PC-3 (cell line): ENCODE results near the gene SHROOM3. TPM values are rescaled to one million over a fixed set of nuclear protein-coding genes. Genes with fewer than 3 reads are reported as not detected.

ENCODE experiments used
- ATAC-seq: fragments of 200-7000 bp; cut with Tn5 transposase; 2 replicates; pipeline ENCODE4 v1.9.1; 2020; ENCODE audit warnings: mild to moderate bottlenecking, moderate library complexity
- BruUV-seq: library from RNA; stranded (reverse); fragments of 400-500 nt; replicated peaks from 2 replicates; lab custom pipeline; 2021; lab: Mats Ljungman, UMichigan
- CTCF ChIA-PET: fragments of 300-600 bp; sonication (Branson Sonifier 250); formaldehyde crosslinking; loops from one replicate; lab custom pipeline; 2022; ENCODE audit warnings: antibody characterized with exemption; lab: Charles Lee
- POLR2A ChIA-PET: fragments of 300-600 bp; sonication (Branson Sonifier 250); formaldehyde crosslinking; loops from one replicate; lab custom pipeline; 2022; ENCODE audit warnings: antibody characterized with exemption; ENCODE audit not compliant: unreplicated experiment; lab: Charles Lee
- DNase-seq: peaks from one replicate; pipeline ENCODE4 v3.0.0-alpha.2; 2015
- H2AFZ ChIP-seq: fragments of 300-600 bp; sonication (generic); 2 replicates; pipeline ENCODE4 v1.6.0; 2016; ENCODE audit warnings: antibody characterized with exemption, low read length
- H3F3A ChIP-seq: fragments of 300-600 bp; sonication (generic); one replicate; pipeline ENCODE4 v1.6.0; 2017; ENCODE audit warnings: antibody characterized with exemption, low read length, control low read depth, mild to moderate bottlenecking; ENCODE audit not compliant: unreplicated experiment
- H3K27ac ChIP-seq: fragments of 300-600 bp; sonication (generic); 2 replicates; pipeline ENCODE4 v1.5.1; 2016; ENCODE audit warnings: mild to moderate bottlenecking, low read length
- H3K27me3 ChIP-seq: fragments of 300-600 bp; sonication (generic); 2 replicates; pipeline ENCODE4 v1.6.1; 2016; ENCODE audit warnings: low read length, mixed read lengths
- H3K36me3 ChIP-seq: fragments of 300-600 bp; sonication (generic); 2 replicates; pipeline ENCODE4 v1.6.1; 2016; ENCODE audit warnings: low read depth, mixed run types, low read length, mixed read lengths
- H3K4me1 ChIP-seq: fragments of 300-600 bp; sonication (generic); 2 replicates; pipeline ENCODE4 v1.5.1; 2016; ENCODE audit warnings: low read length; ENCODE audit not compliant: insufficient read depth
- H3K4me2 ChIP-seq: fragments of 300-600 bp; sonication (generic); 2 replicates; pipeline ENCODE4 v1.6.0; 2016; ENCODE audit warnings: low read length
- H3K4me3 ChIP-seq: fragments of 300-600 bp; sonication (generic); 2 replicates; pipeline ENCODE4 v1.5.1; 2016; ENCODE audit warnings: mild to moderate bottlenecking, low read length, mixed read lengths
- H3K79me2 ChIP-seq: fragments of 300-600 bp; sonication (generic); 2 replicates; pipeline ENCODE4 v1.6.1; 2017; ENCODE audit warnings: low read length, mixed read lengths
- H3K9ac ChIP-seq: fragments of 300-600 bp; sonication (generic); 2 replicates; pipeline ENCODE4 v1.6.0; 2016; ENCODE audit warnings: mild to moderate bottlenecking, low read length
- H3K9me2 ChIP-seq: fragments of 300-600 bp; sonication (generic); replicated peaks from 2 replicates; pipeline ENCODE4 v1.6.1; 2016; ENCODE audit warnings: mixed run types, low read length, mixed read lengths
- H3K9me3 ChIP-seq: fragments of 300-600 bp; sonication (generic); 2 replicates; pipeline ENCODE4 v1.6.1; 2016; ENCODE audit warnings: low read length, mixed read lengths
- H4K20me1 ChIP-seq: fragments of 300-600 bp; sonication (generic); 2 replicates; pipeline ENCODE4 v1.6.1; 2016; ENCODE audit warnings: low read length, mixed read lengths
- EZH2 ChIP-seq: fragments of 300-600 bp; sonication (generic); IDR thresholded peaks from one replicate; pipeline ENCODE4 v1.6.1; 2017; ENCODE audit warnings: antibody characterized with exemption, mild to moderate bottlenecking, low read length; ENCODE audit not compliant: unreplicated experiment
- EZH2phosphoT487 ChIP-seq: fragments of 300-600 bp; sonication (generic); IDR thresholded peaks from 2 replicates; pipeline ENCODE4 v1.6.1; 2018; ENCODE audit warnings: mild to moderate bottlenecking, antibody characterized with exemption, low read length, borderline replicate concordance
- intact Hi-C: fragments of 100-400 bp; cut with micrococcal nuclease; formaldehyde crosslinking; loops from 2 replicates; pipeline ENCODE4 v1.9.0; 2023
- total RNA-seq: library from RNA; depleted of rRNA; stranded (reverse); fragments of >200 nt; gene quantifications from 2 replicates; pipeline ENCODE4 v1.2.3, GENCODE V29; 2014
- TF ChIP-seq, protein P1 (sequence below): fragments of 300-600 bp; sonication (generic); conservative IDR thresholded peaks from 2 replicates; pipeline ENCODE4 v1.5.1; 2017; ENCODE audit warnings: antibody characterized with exemption, low read depth, mild to moderate bottlenecking, low read length

The SHROOM3 gene
- total RNA-seq, 1 experiment from 2014 or later = 27.8 TPM

DNA sequence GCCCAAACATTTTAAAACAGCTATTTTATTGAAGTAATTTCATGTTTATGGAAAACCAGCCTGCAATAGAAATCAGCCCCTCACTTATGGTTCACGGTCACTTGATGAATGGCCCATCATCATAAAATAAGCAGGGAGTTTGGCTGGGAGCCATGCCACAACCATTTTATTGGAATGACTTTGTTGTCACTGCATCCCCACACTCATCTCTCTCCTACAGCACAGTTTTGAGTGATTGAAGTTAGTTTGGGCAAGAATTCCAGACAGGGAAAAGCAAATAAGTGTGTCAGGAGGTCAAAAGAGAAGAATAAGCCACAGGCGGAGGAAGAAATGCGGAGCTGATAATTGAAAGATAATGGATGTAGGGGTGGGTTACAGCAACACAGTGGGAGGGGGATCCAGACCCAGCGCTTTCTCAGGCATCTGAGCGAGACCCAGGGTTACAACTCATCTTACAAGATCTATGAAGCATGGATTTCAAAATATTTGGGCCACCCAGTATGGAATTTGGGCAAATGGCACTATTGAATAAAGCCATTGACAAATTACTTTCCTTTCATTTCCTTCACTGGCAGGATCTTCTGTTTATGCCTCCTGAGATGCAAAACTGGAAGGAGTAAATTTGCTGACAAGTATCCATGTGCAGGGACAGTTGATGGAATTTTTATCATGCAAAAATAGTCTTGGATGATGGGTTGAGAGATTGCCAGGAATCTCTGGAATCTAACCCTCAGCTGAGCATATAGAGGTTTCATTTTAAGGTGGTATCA, 100.8 kb downstream of the SHROOM3 start:
- H3K79me2 ChIP-seq = no peaks in the 10 kb centered on the region
- peak overlapping the region; percentile 64 for H3K4me2 ChIP-seq
- ChIA-PET CTCF (no interaction called here), POLR2A (no interaction called here)
- BruUV-seq = no TSS peak
- intact Hi-C loops = no loop called here
- H3F3A ChIP-seq = peaks cover 4% of the 10 kb centered on the region
- H3K4me1 ChIP-seq = peaks cover 23% of the 10 kb centered on the region
- TF ChIP-seq EZH2phosphoT487 (no peak), EZH2 (no peak)
- TF ChIP-seq, protein P1, sequence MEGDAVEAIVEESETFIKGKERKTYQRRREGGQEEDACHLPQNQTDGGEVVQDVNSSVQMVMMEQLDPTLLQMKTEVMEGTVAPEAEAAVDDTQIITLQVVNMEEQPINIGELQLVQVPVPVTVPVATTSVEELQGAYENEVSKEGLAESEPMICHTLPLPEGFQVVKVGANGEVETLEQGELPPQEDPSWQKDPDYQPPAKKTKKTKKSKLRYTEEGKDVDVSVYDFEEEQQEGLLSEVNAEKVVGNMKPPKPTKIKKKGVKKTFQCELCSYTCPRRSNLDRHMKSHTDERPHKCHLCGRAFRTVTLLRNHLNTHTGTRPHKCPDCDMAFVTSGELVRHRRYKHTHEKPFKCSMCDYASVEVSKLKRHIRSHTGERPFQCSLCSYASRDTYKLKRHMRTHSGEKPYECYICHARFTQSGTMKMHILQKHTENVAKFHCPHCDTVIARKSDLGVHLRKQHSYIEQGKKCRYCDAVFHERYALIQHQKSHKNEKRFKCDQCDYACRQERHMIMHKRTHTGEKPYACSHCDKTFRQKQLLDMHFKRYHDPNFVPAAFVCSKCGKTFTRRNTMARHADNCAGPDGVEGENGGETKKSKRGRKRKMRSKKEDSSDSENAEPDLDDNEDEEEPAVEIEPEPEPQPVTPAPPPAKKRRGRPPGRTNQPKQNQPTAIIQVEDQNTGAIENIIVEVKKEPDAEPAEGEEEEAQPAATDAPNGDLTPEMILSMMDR = no peak
- peak overlapping the region; percentile 44 for H3K27ac ChIP-seq
- H3K9ac ChIP-seq = no peak overlapping the region
- H4K20me1 ChIP-seq = no peaks in the 10 kb centered on the region
- H3K4me3 ChIP-seq = peak overlapping the region; percentile 34; the same call in 1 of the 2 replicates
- no peak overlapping the region for H2AFZ ChIP-seq
- ATAC-seq (peak; percentile 88), DNase-seq (peak; percentile 94)
- no peaks in the 10 kb centered on the region for H3K9me2 ChIP-seq
- no peaks in the 10 kb centered on the region for H3K36me3 ChIP-seq
- H3K27me3 ChIP-seq = no peaks in the 10 kb centered on the region
- H3K9me3 ChIP-seq = no peaks in the 10 kb centered on the region

DNA sequence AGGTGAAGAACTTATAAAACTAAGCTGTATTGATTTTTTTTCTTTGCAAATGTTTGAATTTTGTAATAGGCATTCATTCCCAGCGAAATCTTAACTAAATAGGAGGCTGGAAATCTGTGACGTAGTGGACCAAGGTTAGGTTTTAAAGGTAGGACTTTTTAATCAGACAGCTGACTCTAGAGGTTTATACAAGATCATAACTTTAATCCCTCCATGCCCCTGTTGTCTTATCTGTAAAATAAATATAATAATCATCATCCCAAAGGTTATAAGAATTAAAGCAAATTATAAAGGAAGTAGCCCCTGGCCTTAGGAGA, 101.3 kb downstream of the SHROOM3 start:
- Histone ChIP-seq H3K4me3 (peak overlapping the region; percentile 34; the same call in 1 of the 2 replicates), H3F3A (peaks cover 4% of the 10 kb centered on the region), H3K4me2 (peak overlapping the region; percentile 64), H3K27ac (peak overlapping the region; percentile 44), H2AFZ (no peak overlapping the region), H3K36me3 (no peaks in the 10 kb centered on the region), H3K9ac (no peak overlapping the region), H3K4me1 (peaks cover 21% of the 10 kb centered on the region), H3K27me3 (no peaks in the 10 kb centered on the region), H3K9me2 (no peaks in the 10 kb centered on the region), H3K79me2 (no peaks in the 10 kb centered on the region), H3K9me3 (no peaks in the 10 kb centered on the region), H4K20me1 (no peaks in the 10 kb centered on the region)
- no peak for ATAC-seq
- DNase-seq = no peak
- ChIA-PET POLR2A (no interaction called here), CTCF (no interaction called here)
- intact Hi-C loops = no loop called here
- BruUV-seq = no TSS peak
- TF ChIP-seq EZH2 (no peak), EZH2phosphoT487 (no peak)
- TF ChIP-seq, protein P1 = no peak

DNA sequence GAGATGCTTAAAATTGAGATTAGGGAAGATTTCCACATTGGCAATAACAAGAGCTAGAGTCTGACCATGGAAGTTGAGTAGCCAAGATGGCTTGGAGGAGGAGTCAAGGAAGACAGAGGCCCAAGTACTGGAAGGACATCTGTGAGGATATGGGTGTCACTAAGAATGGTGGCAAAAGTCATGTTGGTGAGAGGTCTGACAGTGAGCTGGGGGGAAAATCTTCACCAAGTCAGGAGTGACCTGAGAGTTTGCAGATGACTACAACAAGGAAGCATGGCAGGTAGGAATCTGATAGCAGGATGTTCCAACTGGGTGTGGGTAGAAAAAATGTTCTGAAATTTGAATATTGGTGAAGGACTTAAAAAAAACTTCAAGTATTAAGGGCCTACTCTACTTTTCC, 103.3 kb downstream of the SHROOM3 start:
- no peaks in the 10 kb centered on the region for H3K9me2 ChIP-seq
- H3K27ac ChIP-seq = no peak overlapping the region
- H3K79me2 ChIP-seq = no peaks in the 10 kb centered on the region
- ATAC-seq (no peak), DNase-seq (no peak)
- no peak overlapping the region for H3K9ac ChIP-seq
- intact Hi-C loops = no loop called here
- TF ChIP-seq EZH2phosphoT487 = no peak
- no peak overlapping the region for H2AFZ ChIP-seq
- H4K20me1 ChIP-seq = no peaks in the 10 kb centered on the region
- ChIA-PET POLR2A (no interaction called here), CTCF (no interaction called here)
- BruUV-seq = no TSS peak
- no peak overlapping the region for H3K4me3 ChIP-seq
- H3K27me3 ChIP-seq = no peaks in the 10 kb centered on the region
- H3K36me3 ChIP-seq = no peaks in the 10 kb centered on the region
- H3K9me3 ChIP-seq = no peaks in the 10 kb centered on the region
- H3F3A ChIP-seq = peaks cover 4% of the 10 kb centered on the region
- no peak overlapping the region for H3K4me2 ChIP-seq
- peaks cover 19% of the 10 kb centered on the region for H3K4me1 ChIP-seq
